ENCODE results near the gene BABAM1.
"Not testable (repeated sequence)": the region's sequence is repeated elsewhere in the genome, so short reads cannot be mapped to it uniquely, and the experiment has no call there.

Gene BABAM1

DNA sequence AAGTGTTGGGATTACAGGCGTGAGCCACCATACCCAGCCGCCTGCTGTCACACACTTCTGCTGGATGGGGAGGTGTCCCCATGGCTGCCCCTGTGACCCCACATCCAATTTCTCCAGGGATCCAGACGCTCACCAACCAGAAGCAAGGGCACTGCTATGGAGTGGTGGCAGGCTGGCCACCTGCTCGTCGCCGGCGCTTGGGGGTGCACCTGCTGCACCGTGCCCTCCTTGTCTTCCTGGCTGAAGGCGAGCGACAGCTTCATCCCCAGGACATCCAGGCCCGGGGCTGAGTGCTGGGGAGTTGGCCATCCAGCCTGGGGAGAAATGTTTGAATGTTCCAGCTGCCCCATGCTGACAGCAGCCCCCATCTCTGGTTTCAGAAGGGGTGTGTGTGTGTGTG lies 19.0 kb downstream of the BABAM1 start:
- no peak for DNase-seq (ENCODE audit: low spot score)
- TF ChIP-seq, protein P1, sequence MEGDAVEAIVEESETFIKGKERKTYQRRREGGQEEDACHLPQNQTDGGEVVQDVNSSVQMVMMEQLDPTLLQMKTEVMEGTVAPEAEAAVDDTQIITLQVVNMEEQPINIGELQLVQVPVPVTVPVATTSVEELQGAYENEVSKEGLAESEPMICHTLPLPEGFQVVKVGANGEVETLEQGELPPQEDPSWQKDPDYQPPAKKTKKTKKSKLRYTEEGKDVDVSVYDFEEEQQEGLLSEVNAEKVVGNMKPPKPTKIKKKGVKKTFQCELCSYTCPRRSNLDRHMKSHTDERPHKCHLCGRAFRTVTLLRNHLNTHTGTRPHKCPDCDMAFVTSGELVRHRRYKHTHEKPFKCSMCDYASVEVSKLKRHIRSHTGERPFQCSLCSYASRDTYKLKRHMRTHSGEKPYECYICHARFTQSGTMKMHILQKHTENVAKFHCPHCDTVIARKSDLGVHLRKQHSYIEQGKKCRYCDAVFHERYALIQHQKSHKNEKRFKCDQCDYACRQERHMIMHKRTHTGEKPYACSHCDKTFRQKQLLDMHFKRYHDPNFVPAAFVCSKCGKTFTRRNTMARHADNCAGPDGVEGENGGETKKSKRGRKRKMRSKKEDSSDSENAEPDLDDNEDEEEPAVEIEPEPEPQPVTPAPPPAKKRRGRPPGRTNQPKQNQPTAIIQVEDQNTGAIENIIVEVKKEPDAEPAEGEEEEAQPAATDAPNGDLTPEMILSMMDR (IDR thresholded peaks at IDR 0.05): no peak

DNA sequence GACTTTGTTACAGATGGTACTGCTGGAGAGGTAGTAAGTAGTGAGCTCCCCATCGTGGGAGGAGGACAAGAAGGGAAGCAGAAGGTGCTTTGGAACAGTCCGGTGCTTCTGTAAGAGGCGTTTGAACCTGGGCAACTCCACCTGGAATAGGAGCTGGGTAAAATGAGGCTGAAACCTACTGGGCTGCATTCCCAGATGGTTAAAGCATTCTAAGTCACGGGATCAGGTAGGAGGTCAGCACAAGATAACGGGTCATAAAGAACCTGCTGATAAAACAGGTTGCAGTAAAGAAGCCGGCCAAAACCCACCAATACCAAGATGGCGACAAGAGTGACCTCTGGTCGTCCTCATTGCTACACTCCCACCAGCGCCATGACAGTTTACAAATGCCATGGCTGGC lies 19.5 kb downstream of the BABAM1 start:
- Histone ChIP-seq H3K27ac (no peak overlapping the region), H3K4me3 (no peak overlapping the region)
- TF ChIP-seq, protein P1 (IDR thresholded peaks at IDR 0.05): no peak
- no peak for DNase-seq (ENCODE audit: low spot score)

More for the DNA sequence above, 19.0 kb downstream of the BABAM1 start:
- no peak overlapping the region for H3K4me3 ChIP-seq
- H3K27ac ChIP-seq: no peak overlapping the region

DNA sequence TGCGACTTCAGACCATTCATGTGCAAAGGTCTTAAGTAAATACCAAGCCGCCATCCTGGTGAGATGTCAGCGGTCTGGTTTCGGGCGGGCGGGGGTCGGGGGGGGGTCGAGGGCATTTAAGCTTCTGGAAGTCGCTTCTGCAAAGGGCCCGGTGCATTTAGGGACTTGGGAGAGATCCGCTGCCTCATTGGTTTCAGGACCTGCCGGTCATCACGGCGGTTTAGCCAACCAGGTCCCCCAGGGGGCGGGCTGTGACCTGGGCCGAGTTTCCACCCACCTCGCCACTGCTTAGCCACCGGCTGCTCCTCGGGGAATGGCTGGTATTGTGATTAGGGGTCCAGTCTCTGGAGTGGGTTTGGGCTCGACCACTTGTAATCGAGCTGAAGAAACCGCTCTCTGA lies 22.2 kb downstream of the BABAM1 start:
- TF ChIP-seq, protein P1 (IDR thresholded peaks at IDR 0.05): no peak
- no peak overlapping the region for H3K4me3 ChIP-seq
- DNase-seq (ENCODE audit: low spot score): no peak
- no peak overlapping the region for H3K27ac ChIP-seq

DNA sequence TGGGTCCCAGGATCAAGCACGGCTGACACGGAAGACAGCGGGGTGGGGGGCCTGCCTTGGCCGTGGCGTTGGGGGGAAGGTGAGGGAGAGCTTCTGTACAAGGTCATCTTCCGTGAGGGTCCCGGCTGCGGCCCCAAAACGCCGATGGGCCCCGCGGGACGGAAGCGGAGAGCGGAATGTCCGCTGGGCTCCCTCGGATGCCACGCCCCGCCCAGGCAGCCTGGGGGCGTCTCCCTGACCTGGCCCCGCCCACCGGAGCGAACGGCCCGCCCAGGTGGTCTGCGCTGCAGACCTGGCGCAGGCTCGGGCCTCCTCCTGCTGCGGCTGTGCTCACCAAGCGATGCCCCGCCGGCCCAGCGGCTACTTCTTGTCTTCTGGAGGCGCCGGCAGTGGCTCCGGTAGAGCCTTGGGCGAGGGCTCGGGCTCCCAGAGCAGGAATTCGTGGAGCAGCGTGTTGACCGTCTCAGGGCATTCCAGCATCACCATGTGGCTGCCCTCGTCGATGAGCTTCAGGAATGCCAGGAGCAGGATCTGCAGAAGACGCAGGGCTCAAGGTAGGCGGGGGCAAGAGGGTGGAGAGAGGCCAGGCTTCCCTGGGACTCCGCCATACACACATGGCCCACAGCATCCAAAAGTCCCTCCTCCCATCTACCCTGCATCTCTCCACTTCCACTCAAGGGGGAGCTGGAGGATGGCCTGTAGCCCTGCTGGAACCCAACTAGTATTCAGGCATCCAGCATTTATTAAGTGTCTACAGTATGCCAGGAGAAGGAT lies 25.2 kb downstream of the BABAM1 start:
- DNase-seq (ENCODE audit: low spot score): no peak
- Histone ChIP-seq H3K27ac (peak overlapping the region; percentile 48 to 84), H3K4me3 (peak overlapping the region; percentile 73)
- TF ChIP-seq, protein P1 (IDR thresholded peaks at IDR 0.05): peak; percentile 67

DNA sequence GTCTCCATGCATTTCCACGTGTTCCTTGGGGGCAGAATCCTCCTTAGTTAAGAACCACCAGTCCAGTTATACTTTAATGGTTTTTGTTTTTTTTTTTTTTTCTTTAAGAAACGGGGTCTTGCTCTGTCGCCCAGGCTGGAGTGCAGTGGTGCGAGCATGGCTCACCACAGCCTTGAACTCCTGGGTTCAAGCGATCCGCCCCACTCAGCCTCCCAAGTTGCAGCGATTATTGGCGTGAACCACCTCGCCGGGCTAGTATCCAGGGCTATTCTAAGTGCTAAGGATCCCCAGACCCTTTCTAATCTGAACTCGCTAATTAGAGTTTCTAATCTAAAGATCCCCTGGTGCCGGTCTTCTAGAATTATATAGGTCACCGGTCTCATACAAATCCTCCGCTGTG lies 26.4 kb downstream of the BABAM1 start:
- no peak overlapping the region for H3K4me3 ChIP-seq
- no peak overlapping the region for H3K27ac ChIP-seq
- no peak for DNase-seq (ENCODE audit: low spot score)
- TF ChIP-seq, protein P1 (IDR thresholded peaks at IDR 0.05): no peak

DNA sequence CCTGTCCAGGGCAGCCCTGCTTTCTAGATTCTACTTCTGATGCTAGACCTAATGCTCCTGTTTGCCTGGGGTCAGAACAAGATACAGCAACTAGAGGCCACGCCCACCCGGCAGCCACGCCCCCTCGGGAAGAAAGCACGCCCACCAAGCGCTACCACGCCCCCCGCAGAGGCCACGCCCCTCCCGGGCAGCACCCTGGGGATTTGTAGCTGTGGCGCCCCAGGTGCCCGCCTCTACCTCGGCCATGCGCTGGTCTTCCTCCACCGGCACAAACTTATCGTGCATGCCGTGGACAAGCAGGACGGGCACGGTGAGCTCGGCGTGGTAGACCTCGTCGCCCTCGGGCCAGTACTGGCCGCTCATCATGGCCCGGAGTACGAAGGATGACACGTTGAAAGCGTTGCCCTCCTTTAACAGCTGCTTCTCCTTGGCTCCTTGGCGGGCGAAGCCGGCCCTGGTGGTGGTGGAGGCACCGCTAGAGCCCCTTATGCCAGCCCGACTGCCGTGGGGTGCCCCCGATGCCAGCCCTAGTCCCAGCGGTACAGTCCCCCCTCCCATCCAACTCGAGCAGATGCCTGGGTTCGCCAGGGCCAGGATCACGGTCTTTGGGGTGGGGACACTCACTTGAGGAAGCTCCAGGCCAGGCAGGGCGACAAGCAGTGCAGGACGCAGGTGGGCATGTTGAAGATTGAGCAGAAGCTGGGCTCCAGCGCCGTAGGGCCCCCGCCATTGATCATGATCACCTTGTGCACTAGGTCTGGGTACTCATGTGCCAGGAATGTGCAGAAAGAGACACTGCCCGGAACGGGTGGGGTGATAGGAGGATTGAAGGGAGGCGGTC lies 27.0 kb downstream of the BABAM1 start:
- DNase-seq (ENCODE audit: low spot score): no peak
- TF ChIP-seq, protein P1 (IDR thresholded peaks at IDR 0.05): no peak
- no peak overlapping the region for H3K27ac ChIP-seq
- H3K4me3 ChIP-seq: no peak overlapping the region

DNA sequence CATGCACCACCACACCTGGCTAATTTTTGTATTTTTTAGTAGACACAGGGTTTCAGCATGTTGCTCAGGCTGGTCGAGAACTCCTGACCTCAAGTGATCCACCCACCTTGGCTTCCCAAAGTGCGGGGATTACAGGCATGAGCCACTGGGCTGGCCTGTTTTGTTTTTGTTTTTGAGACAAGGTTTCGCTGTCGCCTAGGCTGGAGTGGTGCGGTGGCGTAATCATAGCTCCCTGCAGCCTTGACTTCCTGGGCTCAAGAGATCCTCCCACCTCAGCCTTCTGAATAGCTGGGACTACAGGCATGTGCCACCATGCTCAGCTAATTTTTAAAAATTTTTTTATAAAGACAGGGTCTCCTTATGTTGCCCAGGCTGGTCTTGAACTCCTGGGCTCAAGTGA lies 28.3 kb downstream of the BABAM1 start:
- DNase-seq (ENCODE audit: low spot score); H3K4me3 ChIP-seq; H3K27ac ChIP-seq: not testable (repeated sequence)
